GM12874 (cell line): ENCODE results near the gene USP12.

Experiments
- CTCF ChIP-seq: IDR thresholded peaks from 2 replicates; pipeline ENCODE4 v1.5.1; 2011; ENCODE audit warnings: low read depth, mild to moderate bottlenecking, control low read depth, low read length, moderate library complexity; ENCODE audit not compliant: insufficient read depth

Gene USP12

GRCh38 chr13:27028683-27029480, 142.7 kb downstream of the USP12 start:
- no peak for TF ChIP-seq CTCF

GRCh38 chr13:27027086-27027667, 144.4 kb downstream of the USP12 start:
- no peak for TF ChIP-seq CTCF

- TF ChIP-seq CTCF, result no peak
Observed at GRCh38 chr13:27026396-27026795, 145.2 kb downstream of the USP12 start.

- no peak for TF ChIP-seq CTCF
Observed at GRCh38 chr13:27024776-27025492, 146.7 kb downstream of the USP12 start.

- TF ChIP-seq CTCF, result no peak
Observed at GRCh38 chr13:27024074-27024461, 147.5 kb downstream of the USP12 start.

GRCh38 chr13:27023385-27024073, 148.1 kb downstream of the USP12 start:
- TF ChIP-seq CTCF, result no peak
